H9 (cell line): ENCODE results near the gene ASF1B. TPM values are rescaled to one million over a fixed set of nuclear protein-coding genes. Genes with fewer than 3 reads are reported as not detected.

Source experiments
- DNase-seq: peaks from one replicate; pipeline ENCODE4 v3.0.0-alpha.2; 2017
- H2AFZ ChIP-seq: one replicate; pipeline ENCODE4 v1.6.1; 2013; ENCODE audit warnings: mild to moderate bottlenecking, low read length, control low read depth, moderate library complexity
- H2AK5ac ChIP-seq: 2 replicates; pipeline ENCODE4 v1.6.1; 2013; ENCODE audit warnings: low read length, control low read depth, mixed read lengths; ENCODE audit not compliant: insufficient read length
- H2BK120ac ChIP-seq: one replicate; pipeline ENCODE4 v1.6.1; 2013; ENCODE audit warnings: low read depth, mild to moderate bottlenecking, low read length, control low read depth, inconsistent platforms; ENCODE audit not compliant: poor library complexity, severe bottlenecking
- H2BK12ac ChIP-seq: 2 replicates; pipeline ENCODE4 v1.6.1; 2013; ENCODE audit warnings: low read length, control low read depth, mixed read lengths, low read depth; ENCODE audit not compliant: insufficient read length
- H2BK15ac ChIP-seq: 2 replicates; pipeline ENCODE4 v1.6.1; 2013; ENCODE audit warnings: low read depth, low read length, control low read depth
- H2BK20ac ChIP-seq: one replicate; pipeline ENCODE4 v1.6.1; 2013; ENCODE audit warnings: low read depth, mild to moderate bottlenecking, low read length, control low read depth, inconsistent platforms; ENCODE audit not compliant: poor library complexity, severe bottlenecking
- H2BK5ac ChIP-seq: 2 replicates; pipeline ENCODE4 v1.6.1; 2013; ENCODE audit warnings: low read length, control low read depth, mixed read lengths; ENCODE audit not compliant: insufficient read length
- H3K14ac ChIP-seq: 2 replicates; pipeline ENCODE4 v1.6.1; 2013; ENCODE audit warnings: low read length, control low read depth; ENCODE audit not compliant: insufficient read depth
- H3K18ac ChIP-seq: 2 replicates; pipeline ENCODE4 v1.6.1; 2013; ENCODE audit warnings: low read depth, mild to moderate bottlenecking, mixed read lengths, low read length, control low read depth; ENCODE audit not compliant: insufficient read length
- H3K23ac ChIP-seq: 2 replicates; pipeline ENCODE4 v1.6.1; 2013; ENCODE audit warnings: low read length, control low read depth, mixed read lengths, low read depth; ENCODE audit not compliant: insufficient read length
- H3K23me2 ChIP-seq: 2 replicates; pipeline ENCODE4 v1.6.1; 2013; ENCODE audit warnings: low read depth, mild to moderate bottlenecking, mixed read lengths, low read length, control low read depth; ENCODE audit not compliant: insufficient read length, poor library complexity, severe bottlenecking
- H3K27ac ChIP-seq: 2 replicates; pipeline ENCODE4 v1.5.1; 2013; ENCODE audit warnings: low read length, control low read depth, mixed read lengths, low read depth; ENCODE audit not compliant: insufficient read length
- H3K27me3 ChIP-seq: 2 replicates; pipeline ENCODE4 v1.6.1; 2013; ENCODE audit warnings: low read length, control low read depth, inconsistent platforms; ENCODE audit not compliant: insufficient read depth
- H3K4ac ChIP-seq: 2 replicates; pipeline ENCODE4 v1.6.1; 2013; ENCODE audit warnings: low read depth, mild to moderate bottlenecking, control low read depth, inconsistent platforms, low read length, moderate library complexity
- H3K4me1 ChIP-seq: 2 replicates; pipeline ENCODE4 v1.6.1; 2013; ENCODE audit warnings: low read length, control low read depth, inconsistent platforms; ENCODE audit not compliant: insufficient read depth
- H3K4me2 ChIP-seq: 2 replicates; pipeline ENCODE4 v1.6.1; 2013; ENCODE audit warnings: low read length, control low read depth, mixed read lengths; ENCODE audit not compliant: insufficient read length, insufficient read depth
- H3K56ac ChIP-seq: 2 replicates; pipeline ENCODE4 v1.6.1; 2013; ENCODE audit warnings: low read depth, mild to moderate bottlenecking, mixed read lengths, low read length, control low read depth; ENCODE audit not compliant: insufficient read length
- H3K79me1 ChIP-seq: 2 replicates; pipeline ENCODE4 v1.6.1; 2013; ENCODE audit warnings: low read depth, mild to moderate bottlenecking, moderate library complexity, low read length, control low read depth, inconsistent platforms; ENCODE audit not compliant: insufficient read depth, poor library complexity, severe bottlenecking
- H3K79me2 ChIP-seq: 2 replicates; pipeline ENCODE4 v1.6.1; 2013; ENCODE audit warnings: low read length, control low read depth, inconsistent platforms; ENCODE audit not compliant: insufficient read depth
- H3K9ac ChIP-seq: 2 replicates; pipeline ENCODE4 v1.6.1; 2013; ENCODE audit warnings: low read length, control low read depth, mixed read lengths; ENCODE audit not compliant: insufficient read length; ENCODE audit errors: extremely low read depth
- H3K9me3 ChIP-seq: one replicate; pipeline ENCODE4 v1.6.1; 2013; ENCODE audit warnings: low read depth, low read length, inconsistent platforms; ENCODE audit not compliant: control insufficient read depth
- H3T11ph ChIP-seq: one replicate; pipeline ENCODE4 v1.6.1; 2013; ENCODE audit warnings: mild to moderate bottlenecking, low read length, control low read depth, inconsistent platforms
- H4K20me1 ChIP-seq: one replicate; pipeline ENCODE4 v1.6.1; 2013; ENCODE audit not compliant: control insufficient read depth, insufficient read length, insufficient read depth
- H4K5ac ChIP-seq: 2 replicates; pipeline ENCODE4 v1.6.1; 2013; ENCODE audit warnings: low read depth, mild to moderate bottlenecking, mixed read lengths, low read length, control low read depth; ENCODE audit not compliant: insufficient read length
- H4K8ac ChIP-seq: replicated peaks from 2 replicates; pipeline ENCODE4 v1.6.1; 2013; ENCODE audit warnings: low read length, control low read depth, mixed read lengths, low read depth; ENCODE audit not compliant: insufficient read length
- H4K91ac ChIP-seq: 2 replicates; pipeline ENCODE4 v1.6.1; 2013; ENCODE audit warnings: low read depth, mild to moderate bottlenecking, moderate library complexity, mixed read lengths, low read length, control low read depth; ENCODE audit not compliant: insufficient read length
- H3K27ac Mint-ChIP-seq, 3 experiments: 2 replicates in 2 of 3; 3 replicates in 1 of 3; pipeline ENCODE4 v1.8.0; 2020 to 2021; ENCODE audit warnings: mixed read lengths in 3 of 3, mild to moderate bottlenecking in 1 of 3, moderate library complexity in 1 of 3
- H3K27me3 Mint-ChIP-seq: 2 replicates; pipeline ENCODE4 v1.8.0; 2021; ENCODE audit warnings: low read depth, mild to moderate bottlenecking, moderate library complexity, mixed read lengths
- H3K36me3 Mint-ChIP-seq, 3 experiments: 2 replicates in 2 of 3; 3 replicates in 1 of 3; pipeline ENCODE4 v1.8.0; 2020 to 2021; ENCODE audit warnings: low read depth in 3 of 3, mixed read lengths in 3 of 3; ENCODE audit not compliant: insufficient read depth in 1 of 3
- H3K4me1 Mint-ChIP-seq, 2 experiments: 2 replicates each; pipeline ENCODE4 v1.8.0; 2020; ENCODE audit warnings: mixed read lengths in 2 of 2
- H3K4me3 Mint-ChIP-seq, 2 experiments: 2 replicates in 1 of 2; 3 replicates in 1 of 2; pipeline ENCODE4 v1.8.0; 2020 to 2021; ENCODE audit warnings: mild to moderate bottlenecking in 2 of 2, mixed read lengths in 2 of 2, moderate library complexity in 1 of 2
- H3K9me3 Mint-ChIP-seq, 2 experiments: 2 replicates in 1 of 2; 3 replicates in 1 of 2; pipeline ENCODE4 v1.8.0; 2020; ENCODE audit warnings: mild to moderate bottlenecking in 2 of 2, mixed read lengths in 2 of 2, moderate library complexity in 1 of 2
- WGBS: extraction: QIAGEN DNeasy Blood & Tissue Kit; methylation state at CpG from one replicate; pipeline ENCODE4 v1.1.7; 2013; ENCODE audit warnings: missing lambda C conversion rate, low lambda C conversion rate, mixed read lengths; ENCODE audit not compliant: insufficient read length; ENCODE audit errors: extremely low coverage; 5-methylcytosine and 5-hydroxymethylcytosine counted together
- total RNA-seq: library from RNA; stranded (reverse); gene quantifications from 2 replicates; pipeline ENCODE4 v1.2.1, GENCODE V29; 2021
- TF ChIP-seq, protein P1 (sequence below): fragments of 200-600 bp; sonication (generic); conservative IDR thresholded peaks from 3 replicates; pipeline ENCODE4 v1.8.0; 2021; ENCODE audit warnings: antibody characterized with exemption, mild to moderate bottlenecking

ASF1B gene
- total RNA-seq, 1 experiment from 2014 or later = 46.6 TPM

DNA sequence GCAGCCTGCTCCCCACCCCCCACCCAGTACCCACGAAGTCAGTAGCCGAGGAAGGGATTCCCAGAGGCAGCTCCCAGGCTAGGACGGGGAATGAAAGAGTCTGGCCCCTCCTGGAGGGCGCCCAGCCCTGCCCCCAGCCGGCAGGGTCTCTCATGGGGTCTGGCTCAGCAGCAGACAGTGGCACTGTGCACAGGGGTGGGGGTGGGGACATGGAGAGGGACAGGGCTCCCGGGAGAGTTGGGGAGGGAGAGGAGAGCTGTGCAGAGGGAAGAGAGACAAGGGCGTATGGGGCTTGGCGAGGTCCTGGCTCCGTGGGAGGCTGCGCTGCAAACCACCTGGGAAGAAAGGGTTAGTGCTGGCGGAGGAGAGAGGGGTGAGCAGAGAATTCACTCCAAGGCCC lies 27.7 kb upstream of the ASF1B start:
- no peak overlapping the region for H2BK5ac ChIP-seq

More for the DNA sequence above, 27.7 kb upstream of the ASF1B start:
- Histone ChIP-seq H2AK5ac (no peak overlapping the region), H3K9me3 (no peaks in the 10 kb centered on the region), H4K8ac (no peak overlapping the region), H3K23ac (no peak overlapping the region), H2AFZ (no peak overlapping the region), H3K4me2 (no peak overlapping the region), H4K91ac (no peak overlapping the region), H4K20me1 (no peaks in the 10 kb centered on the region), H2BK12ac (no peak overlapping the region), H3K79me1 (no peaks in the 10 kb centered on the region), H3K14ac (no peak overlapping the region), H2BK15ac (no peak overlapping the region), H3K27ac (no peak overlapping the region), H3K4me1 (no peaks in the 10 kb centered on the region), H3K4ac (no peak overlapping the region), H3K79me2 (no peaks in the 10 kb centered on the region), H3K9ac (no peak overlapping the region), H3K56ac (no peak overlapping the region), H3T11ph (no peak overlapping the region), H3K23me2 (no peaks in the 10 kb centered on the region), H2BK20ac (no peak overlapping the region), H2BK120ac (no peak overlapping the region), H4K5ac (no peak overlapping the region), H3K27me3 (no peaks in the 10 kb centered on the region), H3K18ac (no peak overlapping the region)
- TF ChIP-seq, protein P1, sequence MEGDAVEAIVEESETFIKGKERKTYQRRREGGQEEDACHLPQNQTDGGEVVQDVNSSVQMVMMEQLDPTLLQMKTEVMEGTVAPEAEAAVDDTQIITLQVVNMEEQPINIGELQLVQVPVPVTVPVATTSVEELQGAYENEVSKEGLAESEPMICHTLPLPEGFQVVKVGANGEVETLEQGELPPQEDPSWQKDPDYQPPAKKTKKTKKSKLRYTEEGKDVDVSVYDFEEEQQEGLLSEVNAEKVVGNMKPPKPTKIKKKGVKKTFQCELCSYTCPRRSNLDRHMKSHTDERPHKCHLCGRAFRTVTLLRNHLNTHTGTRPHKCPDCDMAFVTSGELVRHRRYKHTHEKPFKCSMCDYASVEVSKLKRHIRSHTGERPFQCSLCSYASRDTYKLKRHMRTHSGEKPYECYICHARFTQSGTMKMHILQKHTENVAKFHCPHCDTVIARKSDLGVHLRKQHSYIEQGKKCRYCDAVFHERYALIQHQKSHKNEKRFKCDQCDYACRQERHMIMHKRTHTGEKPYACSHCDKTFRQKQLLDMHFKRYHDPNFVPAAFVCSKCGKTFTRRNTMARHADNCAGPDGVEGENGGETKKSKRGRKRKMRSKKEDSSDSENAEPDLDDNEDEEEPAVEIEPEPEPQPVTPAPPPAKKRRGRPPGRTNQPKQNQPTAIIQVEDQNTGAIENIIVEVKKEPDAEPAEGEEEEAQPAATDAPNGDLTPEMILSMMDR = no peak
- Mint-ChIP-seq H3K27ac (0 out of 7 replicates have a peak overlapping the region, but pooled peaks of 2 of the 3 experiments have one; percentile 41 to 44), H3K4me1 (peaks cover 0 to 32% of the 10 kb centered on the region in 2 experiments; a peak in 3 of 4 replicates), H3K27me3 (no peaks in the 10 kb centered on the region), H3K4me3 (no peak overlapping the region), H3K36me3 (peaks cover 17 to 48% (median 39%) of the 10 kb centered on the region in 3 experiments; a peak in 6 of 7 replicates), H3K9me3 (no peaks in the 10 kb centered on the region)
- no CpG with 5 or more reads among the region's 11 CpGs for WGBS
- DNase-seq = no peak
